GM18858 (cell line): ENCODE data around the gene TMCC3.

ENCODE experiments used
- ATAC-seq: cut with Tn5 transposase; IDR thresholded peaks from one replicate; pipeline ENCODE4 v1.9.1; 2021; ENCODE audit not compliant: unreplicated experiment

TMCC3 gene

DNA sequence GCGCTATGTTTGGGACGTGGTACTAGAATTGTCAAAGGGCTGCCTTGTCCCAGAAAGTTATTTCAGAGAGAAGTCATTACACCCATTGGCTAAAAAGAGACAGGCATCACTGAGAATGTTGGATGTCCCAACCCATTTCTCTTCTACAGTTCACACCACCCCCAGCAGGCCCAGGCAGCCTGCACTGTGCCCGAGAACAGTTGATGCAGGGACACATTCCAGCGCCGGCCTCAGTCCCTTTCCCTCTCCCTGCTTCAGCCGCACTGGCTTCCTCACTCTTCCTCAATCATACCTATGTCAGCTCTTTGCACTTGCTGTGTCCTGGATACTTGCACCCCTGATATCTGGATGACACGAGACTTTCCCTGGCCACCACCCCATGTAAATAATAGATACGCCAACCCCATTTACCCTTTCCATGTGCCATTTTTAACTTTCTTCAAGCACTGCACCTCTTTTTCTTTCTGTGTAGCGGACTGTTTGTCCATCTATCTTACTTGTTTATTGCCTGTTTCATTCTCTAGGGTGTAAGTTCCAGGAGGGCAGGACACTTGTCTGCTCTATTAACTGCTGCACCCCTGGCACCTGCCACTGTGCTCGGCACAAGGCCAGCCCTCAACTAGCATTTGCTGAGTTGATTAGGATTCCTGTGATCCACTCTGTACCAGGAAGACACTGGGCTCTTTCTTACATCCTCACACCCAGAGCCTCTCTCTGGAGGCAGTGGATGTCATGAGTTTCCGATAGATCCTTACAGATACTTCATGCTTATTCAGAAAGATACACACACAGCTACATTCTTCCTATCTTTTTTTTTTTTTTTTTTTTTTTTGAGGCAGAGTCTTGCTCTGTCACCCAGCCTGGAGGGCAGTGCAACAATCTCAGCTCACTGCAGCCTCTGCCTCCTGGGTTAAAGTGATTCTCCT lies 114.1 kb downstream of the TMCC3 start:
- no peak for ATAC-seq

DNA sequence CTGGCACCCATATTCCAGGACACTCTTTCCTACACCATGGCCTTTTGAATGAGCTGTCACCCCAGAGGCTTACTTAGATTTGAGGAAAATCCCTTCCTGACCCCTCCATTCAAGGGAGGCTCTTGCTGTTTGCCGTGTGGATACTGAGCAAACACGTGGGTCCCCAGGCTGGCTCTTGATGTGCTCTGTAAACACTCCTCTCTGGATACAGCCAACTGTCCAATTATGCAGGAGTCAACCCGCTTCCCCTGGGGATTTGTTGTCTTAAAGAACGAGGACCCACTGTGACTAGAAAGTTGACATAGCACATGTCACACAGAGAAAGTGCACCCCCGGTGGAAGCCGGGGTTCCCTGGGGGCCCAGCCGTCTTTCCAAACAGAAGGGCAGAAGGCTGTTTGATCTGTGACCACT lies 114.8 kb downstream of the TMCC3 start:
- no peak for ATAC-seq

DNA sequence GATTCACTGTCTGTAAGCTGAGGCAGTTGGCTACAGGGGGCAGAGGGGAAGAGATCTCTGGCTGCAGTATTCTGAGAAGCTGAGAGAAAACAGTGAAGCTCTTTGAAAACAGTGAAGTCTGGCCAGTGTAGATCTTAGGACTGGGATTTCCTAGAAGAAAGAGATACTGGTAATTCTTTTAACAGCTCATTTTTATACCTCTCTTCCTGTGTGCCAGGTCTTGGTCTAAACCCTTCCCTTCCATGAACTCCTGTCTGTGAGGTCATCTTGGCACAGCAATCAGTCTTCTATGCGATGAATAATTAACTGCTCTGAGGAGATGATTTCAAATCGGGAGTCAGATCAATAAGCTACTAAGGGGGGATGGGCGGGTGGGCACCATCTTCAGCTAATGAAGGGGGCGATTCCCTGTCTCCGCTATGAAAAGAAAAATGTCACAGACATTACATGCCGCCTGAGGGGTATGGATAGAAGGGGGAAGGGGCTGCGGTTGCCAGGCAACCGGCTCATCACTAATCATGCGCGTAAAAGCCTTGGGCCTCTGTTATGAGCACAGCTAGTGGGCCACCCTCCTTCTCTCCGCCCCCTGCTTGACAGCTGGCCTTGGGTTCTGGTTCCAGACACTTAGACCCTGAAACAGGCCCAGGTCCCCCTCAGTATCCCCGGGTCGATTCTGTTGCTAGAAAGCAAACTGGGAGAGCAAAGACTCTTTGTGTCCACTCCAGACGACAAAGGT lies 115.4 kb downstream of the TMCC3 start:
- no peak for ATAC-seq

DNA sequence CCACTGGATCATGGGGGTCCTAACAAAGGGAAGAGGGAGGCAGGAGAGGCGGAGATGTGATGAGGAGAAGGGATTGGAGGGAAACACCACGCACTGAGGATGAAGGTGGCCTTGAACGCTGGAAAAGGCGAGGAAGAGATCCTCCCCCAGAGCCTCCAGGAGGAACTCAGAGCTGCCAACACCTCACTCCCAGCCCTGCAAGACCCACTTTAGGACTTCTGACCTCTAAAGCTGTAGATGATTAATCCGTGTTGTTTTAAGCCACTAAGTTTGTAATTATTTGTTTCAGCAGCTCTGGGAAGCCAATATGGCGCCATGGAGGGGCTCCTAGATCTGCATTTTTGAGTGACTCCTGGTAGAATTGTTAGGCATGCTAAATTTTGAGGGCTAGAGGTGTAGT lies 116.1 kb downstream of the TMCC3 start:
- ATAC-seq = no peak

DNA sequence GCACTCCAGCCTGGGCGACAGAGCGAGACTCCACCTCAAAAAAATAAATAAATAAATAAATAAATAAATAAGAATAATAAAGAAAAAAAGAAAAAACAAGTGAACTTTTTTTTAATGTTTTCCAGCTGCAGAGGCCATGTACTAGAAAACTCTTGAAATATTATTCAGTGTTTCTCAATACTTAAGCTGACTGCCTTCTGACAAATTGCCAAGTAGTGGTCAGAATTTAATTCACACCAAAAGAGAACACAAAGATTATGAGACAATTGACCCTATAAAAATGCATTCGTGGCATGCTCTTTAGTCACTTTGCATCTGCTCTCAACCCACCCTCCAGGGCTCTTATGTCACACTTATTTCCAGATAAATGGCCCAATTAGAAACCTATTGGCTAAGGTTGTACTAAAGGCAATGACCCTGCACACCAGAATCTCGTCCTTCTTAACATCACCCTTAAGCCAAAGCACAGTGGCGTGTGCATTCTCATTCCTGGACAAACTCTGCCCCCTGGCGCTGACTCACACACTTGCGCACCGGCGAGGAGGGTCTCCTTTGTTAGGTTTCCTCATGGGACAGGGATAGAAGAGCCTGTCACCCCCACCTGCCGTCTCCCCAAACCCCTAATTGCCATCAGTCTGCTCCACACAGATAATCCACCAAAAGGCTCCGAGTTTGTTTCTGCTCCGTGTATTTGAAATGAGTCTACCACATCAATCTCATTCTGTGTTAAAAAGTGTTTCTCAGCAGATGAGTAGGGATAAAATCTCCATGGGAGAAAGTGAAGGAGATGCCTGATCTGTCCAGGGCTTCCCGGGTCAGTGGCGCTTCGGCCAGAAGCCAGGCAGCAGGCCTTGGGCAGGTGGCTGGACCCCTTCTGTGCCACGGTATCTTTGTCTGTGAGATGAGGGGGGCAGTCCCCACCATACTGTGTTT lies 117.6 kb downstream of the TMCC3 start:
- ATAC-seq = no peak

DNA sequence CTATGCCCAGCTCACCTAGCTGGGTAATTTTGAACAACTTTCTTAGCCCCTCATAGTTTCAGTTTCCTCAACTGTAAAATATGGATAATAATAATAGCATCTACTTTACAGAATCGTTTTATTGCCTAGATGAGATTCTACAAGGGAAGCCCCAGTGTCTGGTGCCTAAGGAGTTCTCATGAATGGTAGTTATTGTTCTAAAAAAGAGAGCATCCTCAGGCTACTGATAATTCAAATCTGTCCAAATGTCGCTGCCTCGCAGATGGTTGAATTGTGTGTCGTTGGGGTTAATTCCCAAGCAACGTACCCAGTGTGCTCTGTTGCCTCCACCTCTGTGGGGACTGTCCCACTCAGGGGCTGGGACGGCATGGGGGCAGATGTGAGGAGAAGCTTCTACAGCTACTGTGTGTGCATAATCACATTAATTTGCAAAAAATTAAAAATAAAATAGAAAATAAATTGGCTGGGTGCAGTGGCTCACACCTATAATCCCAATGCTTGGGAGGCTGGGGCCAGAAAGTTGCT lies 119.1 kb downstream of the TMCC3 start:
- no peak for ATAC-seq

DNA sequence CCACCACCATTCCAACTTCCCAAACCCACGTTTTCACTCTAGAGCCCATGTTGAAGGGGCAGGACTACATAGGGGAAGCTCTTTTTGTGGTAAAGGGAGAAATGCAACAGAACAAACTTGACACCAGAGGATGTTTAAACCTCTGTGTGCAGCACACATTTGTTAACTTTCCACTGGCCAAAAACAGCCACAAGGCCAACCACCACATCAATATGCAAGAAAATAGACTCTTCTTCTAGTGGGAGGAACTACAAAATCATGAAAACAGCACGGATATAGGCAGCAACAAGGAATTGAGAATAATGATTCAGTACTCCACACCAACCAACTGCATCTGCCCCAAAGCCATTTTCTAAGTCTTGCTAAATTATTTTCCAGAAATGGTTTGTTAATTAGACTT lies 124.4 kb downstream of the TMCC3 start:
- ATAC-seq = no peak
